Measurements from ENCODE around the gene TBC1D22A. TPM values are rescaled to one million over a fixed set of nuclear protein-coding genes. Genes with fewer than 3 reads are reported as not detected.

The TBC1D22A gene
- total RNA-seq, 1 experiment from 2014 or later, result 20.9 TPM

DNA sequence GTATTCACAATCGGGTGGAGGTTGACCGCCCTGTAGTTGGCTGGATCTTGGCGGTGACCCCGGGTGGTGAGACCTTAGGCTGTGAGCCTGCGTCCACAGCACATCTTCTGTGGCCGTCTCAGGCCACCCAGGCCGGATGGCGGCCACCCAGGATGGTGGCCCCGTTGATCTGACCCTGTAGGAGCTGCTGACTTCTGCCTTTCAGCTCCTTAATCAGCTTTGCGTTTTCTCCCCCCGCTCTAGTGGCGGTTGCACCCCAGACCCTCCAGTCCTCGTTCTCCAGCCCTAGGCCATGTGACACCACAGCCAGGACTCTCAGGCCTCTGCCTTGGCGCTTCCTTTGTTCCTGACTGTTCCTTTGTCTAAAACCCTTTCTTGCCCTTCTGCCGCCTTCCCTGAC, 244.0 kb downstream of the TBC1D22A start:
- ChIA-PET POLR2A (no interaction called here), RAD21 (ENCODE audit: low non-redundant PET in 1 of 2, low total read pairs in 2 of 2, uncharacterized antibody in 2 of 2, unreplicated experiment in 2 of 2) (no interaction called here), CTCF (no interaction called here)
- Histone ChIP-seq H3K9me2 (ENCODE audit: insufficient read depth) (no peaks in the 10 kb centered on the region), H3K79me2 (ENCODE audit: insufficient read depth, low read length) (no peaks in the 10 kb centered on the region), H3K4me3 (replicated peaks in 1 of 2; ENCODE audit: low read depth in 1 of 2, low read length in 2 of 2) (no peak overlapping the region), H3K27ac (ENCODE audit: low read depth, low read length) (no peak overlapping the region), H3K9ac (ENCODE audit: low read length) (no peak overlapping the region), H3K4me2 (ENCODE audit: low read length) (no peak overlapping the region), H3K9me3 (ENCODE audit: control insufficient read depth in 1 of 2, insufficient read depth in 1 of 2, low read depth in 1 of 2, low read length in 2 of 2) (no peaks in the 10 kb centered on the region), H4K20me1 (ENCODE audit: insufficient read depth) (no peaks in the 10 kb centered on the region), H3K27me3 (ENCODE audit: insufficient read depth, low read length) (no peaks in the 10 kb centered on the region), H2AFZ (ENCODE audit: low read depth, low read length, poor library complexity, severe bottlenecking) (no peak overlapping the region), H3K4me1 (ENCODE audit: control insufficient read depth in 1 of 2, insufficient read depth in 2 of 2, low read length in 2 of 2) (no peaks in the 10 kb centered on the region), H3K36me3 (ENCODE audit: control insufficient read depth in 1 of 2, insufficient read depth in 2 of 2, low read length in 2 of 2) (peaks cover 0 to 3% of the 10 kb centered on the region in 2 experiments; a peak in 1 of 4 replicates)
- DNase-seq (ENCODE audit: low read depth, low spot score) (no peak), ATAC-seq (no peak)
- TF ChIP-seq, protein P1, sequence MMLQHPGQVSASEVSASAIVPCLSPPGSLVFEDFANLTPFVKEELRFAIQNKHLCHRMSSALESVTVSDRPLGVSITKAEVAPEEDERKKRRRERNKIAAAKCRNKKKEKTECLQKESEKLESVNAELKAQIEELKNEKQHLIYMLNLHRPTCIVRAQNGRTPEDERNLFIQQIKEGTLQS (IDR thresholded peaks at IDR 0.05), result no peak
- TF ChIP-seq EZH2 (IDR thresholded peaks at IDR 0.05) (no peak), CBX3 (IDR thresholded peaks at IDR 0.05; ENCODE audit: low read depth) (no peak), SP1 (IDR thresholded peaks at IDR 0.05; ENCODE audit: low read depth) (no peak), JUND (IDR thresholded peaks at IDR 0.05) (no peak), POLR2AphosphoS5 (IDR thresholded peaks at IDR 0.05; ENCODE audit: low read depth, low read length) (no peak), CEBPB (IDR thresholded peaks at IDR 0.05; ENCODE audit: low read depth) (no peak), TCF7L2 (IDR thresholded peaks at IDR 0.05; ENCODE audit: borderline replicate concordance, extremely low read depth, insufficient read depth, insufficient read length) (no peak), RAD21 (IDR thresholded peaks at IDR 0.05; ENCODE audit: low read depth) (no peak), EGR1 (IDR thresholded peaks at IDR 0.05; ENCODE audit: low read depth) (no peak)
- TF ChIP-seq, protein P2, sequence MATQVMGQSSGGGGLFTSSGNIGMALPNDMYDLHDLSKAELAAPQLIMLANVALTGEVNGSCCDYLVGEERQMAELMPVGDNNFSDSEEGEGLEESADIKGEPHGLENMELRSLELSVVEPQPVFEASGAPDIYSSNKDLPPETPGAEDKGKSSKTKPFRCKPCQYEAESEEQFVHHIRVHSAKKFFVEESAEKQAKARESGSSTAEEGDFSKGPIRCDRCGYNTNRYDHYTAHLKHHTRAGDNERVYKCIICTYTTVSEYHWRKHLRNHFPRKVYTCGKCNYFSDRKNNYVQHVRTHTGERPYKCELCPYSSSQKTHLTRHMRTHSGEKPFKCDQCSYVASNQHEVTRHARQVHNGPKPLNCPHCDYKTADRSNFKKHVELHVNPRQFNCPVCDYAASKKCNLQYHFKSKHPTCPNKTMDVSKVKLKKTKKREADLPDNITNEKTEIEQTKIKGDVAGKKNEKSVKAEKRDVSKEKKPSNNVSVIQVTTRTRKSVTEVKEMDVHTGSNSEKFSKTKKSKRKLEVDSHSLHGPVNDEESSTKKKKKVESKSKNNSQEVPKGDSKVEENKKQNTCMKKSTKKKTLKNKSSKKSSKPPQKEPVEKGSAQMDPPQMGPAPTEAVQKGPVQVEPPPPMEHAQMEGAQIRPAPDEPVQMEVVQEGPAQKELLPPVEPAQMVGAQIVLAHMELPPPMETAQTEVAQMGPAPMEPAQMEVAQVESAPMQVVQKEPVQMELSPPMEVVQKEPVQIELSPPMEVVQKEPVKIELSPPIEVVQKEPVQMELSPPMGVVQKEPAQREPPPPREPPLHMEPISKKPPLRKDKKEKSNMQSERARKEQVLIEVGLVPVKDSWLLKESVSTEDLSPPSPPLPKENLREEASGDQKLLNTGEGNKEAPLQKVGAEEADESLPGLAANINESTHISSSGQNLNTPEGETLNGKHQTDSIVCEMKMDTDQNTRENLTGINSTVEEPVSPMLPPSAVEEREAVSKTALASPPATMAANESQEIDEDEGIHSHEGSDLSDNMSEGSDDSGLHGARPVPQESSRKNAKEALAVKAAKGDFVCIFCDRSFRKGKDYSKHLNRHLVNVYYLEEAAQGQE (IDR thresholded peaks at IDR 0.05; ENCODE audit: low read depth), result no peak
- TF ChIP-seq, protein P3, sequence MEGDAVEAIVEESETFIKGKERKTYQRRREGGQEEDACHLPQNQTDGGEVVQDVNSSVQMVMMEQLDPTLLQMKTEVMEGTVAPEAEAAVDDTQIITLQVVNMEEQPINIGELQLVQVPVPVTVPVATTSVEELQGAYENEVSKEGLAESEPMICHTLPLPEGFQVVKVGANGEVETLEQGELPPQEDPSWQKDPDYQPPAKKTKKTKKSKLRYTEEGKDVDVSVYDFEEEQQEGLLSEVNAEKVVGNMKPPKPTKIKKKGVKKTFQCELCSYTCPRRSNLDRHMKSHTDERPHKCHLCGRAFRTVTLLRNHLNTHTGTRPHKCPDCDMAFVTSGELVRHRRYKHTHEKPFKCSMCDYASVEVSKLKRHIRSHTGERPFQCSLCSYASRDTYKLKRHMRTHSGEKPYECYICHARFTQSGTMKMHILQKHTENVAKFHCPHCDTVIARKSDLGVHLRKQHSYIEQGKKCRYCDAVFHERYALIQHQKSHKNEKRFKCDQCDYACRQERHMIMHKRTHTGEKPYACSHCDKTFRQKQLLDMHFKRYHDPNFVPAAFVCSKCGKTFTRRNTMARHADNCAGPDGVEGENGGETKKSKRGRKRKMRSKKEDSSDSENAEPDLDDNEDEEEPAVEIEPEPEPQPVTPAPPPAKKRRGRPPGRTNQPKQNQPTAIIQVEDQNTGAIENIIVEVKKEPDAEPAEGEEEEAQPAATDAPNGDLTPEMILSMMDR (IDR thresholded peaks at IDR 0.05 in 2 of 3, conservative IDR thresholded peaks at IDR 0.05 in 1 of 3; ENCODE audit: borderline replicate concordance in 1 of 3, insufficient read depth in 1 of 3, low read depth in 2 of 3, low read length in 2 of 3), result no peak
- BruUV-seq (replicated peaks), result no TSS peak
- intact Hi-C loops (cut with micrococcal nuclease), result no loop called here
